SK-N-SH treated with all-trans-retinoic acid at 6 μM for 48 hours (cell line): ENCODE results near the gene TMPRSS11E.
"Not testable (repeated sequence)": the region's sequence is repeated elsewhere in the genome, so short reads cannot be mapped to it uniquely, and the experiment has no call there.

Source experiments
- ATAC-seq: fragments of 200-7000 bp; cut with Tn5 transposase; 3 replicates; pipeline ENCODE4 v1.9.1; 2020; ENCODE audit warnings: mild to moderate bottlenecking, moderate library complexity
- BACH2 ChIP-seq: fragments of 250-450 bp; sonication (Bioruptor Pico); IDR thresholded peaks from 2 replicates; pipeline ENCODE4 v1.9.0; 2021; ENCODE audit warnings: mild to moderate bottlenecking, borderline replicate concordance
- CREB5 ChIP-seq: fragments of 250-450 bp; sonication (Bioruptor Pico); IDR thresholded peaks from 2 replicates; pipeline ENCODE4 v1.5.1; 2020; ENCODE audit warnings: low read depth, mild to moderate bottlenecking, moderate library complexity
- CSDC2 ChIP-seq: fragments of 250-450 bp; sonication (Bioruptor Pico); IDR thresholded peaks from 2 replicates; pipeline ENCODE4 v1.5.0; 2020; ENCODE audit warnings: mild to moderate bottlenecking, moderate library complexity
- ESRRG ChIP-seq: fragments of 250-450 bp; sonication (Bioruptor Pico); IDR thresholded peaks from 2 replicates; pipeline ENCODE4 v1.6.1; 2021; ENCODE audit warnings: mild to moderate bottlenecking
- GLIS3 ChIP-seq: fragments of 250-450 bp; sonication (Bioruptor Pico); IDR thresholded peaks from 2 replicates; pipeline ENCODE4 v1.5.0; 2020; ENCODE audit warnings: mild to moderate bottlenecking, moderate library complexity
- ISL1 ChIP-seq: fragments of 250-450 bp; sonication (Bioruptor Pico); IDR thresholded peaks from 2 replicates; pipeline ENCODE4 v2.1.2; 2022; ENCODE audit warnings: mild to moderate bottlenecking, moderate library complexity
- OSR1 ChIP-seq: fragments of 250-450 bp; sonication (Bioruptor Pico); IDR thresholded peaks from 2 replicates; pipeline ENCODE4 v1.8.0; 2022; ENCODE audit warnings: moderate library complexity, mild to moderate bottlenecking, inconsistent platforms
- PATZ1 ChIP-seq: fragments of 250-450 bp; sonication (Bioruptor Pico); IDR thresholded peaks from 2 replicates; pipeline ENCODE4 v1.8.0; 2020; ENCODE audit warnings: mild to moderate bottlenecking, moderate library complexity, borderline replicate concordance
- PPARA ChIP-seq: fragments of 250-450 bp; sonication (Bioruptor Pico); IDR thresholded peaks from 2 replicates; pipeline ENCODE4 v1.5.0; 2020; ENCODE audit warnings: mild to moderate bottlenecking, borderline replicate concordance
- RARB ChIP-seq: fragments of 250-450 bp; sonication (Bioruptor Pico); IDR thresholded peaks from 2 replicates; pipeline ENCODE4 v1.8.0; 2021; ENCODE audit warnings: mild to moderate bottlenecking, moderate library complexity
- SNAI2 ChIP-seq: fragments of 250-450 bp; sonication (Bioruptor Pico); IDR thresholded peaks from 2 replicates; pipeline ENCODE4 v1.5.0; 2020; ENCODE audit warnings: mild to moderate bottlenecking, moderate library complexity
- TCF4 ChIP-seq: fragments of 250-450 bp; sonication (Bioruptor Pico); IDR thresholded peaks from 2 replicates; pipeline ENCODE4 v1.8.0; 2021; ENCODE audit warnings: mild to moderate bottlenecking, moderate library complexity, borderline replicate concordance
- TOX ChIP-seq: fragments of 250-450 bp; sonication (Bioruptor Pico); IDR thresholded peaks from 2 replicates; pipeline ENCODE4 v1.8.0; 2021; ENCODE audit warnings: mild to moderate bottlenecking, moderate library complexity, borderline replicate concordance
- TSHZ2 ChIP-seq: fragments of 250-450 bp; sonication (Bioruptor Pico); IDR thresholded peaks from 2 replicates; pipeline ENCODE4 v1.5.0; 2020; ENCODE audit warnings: mild to moderate bottlenecking, moderate library complexity
- ZFP3 ChIP-seq: fragments of 250-450 bp; sonication (Bioruptor Pico); IDR thresholded peaks from 2 replicates; pipeline ENCODE4 v1.5.0; 2020; ENCODE audit warnings: mild to moderate bottlenecking, moderate library complexity
- ZNF70 ChIP-seq: fragments of 450-650 bp; formaldehyde crosslinking; IDR thresholded peaks from 2 replicates; pipeline ENCODE4 v1.5.0; 2020; ENCODE audit warnings: mild to moderate bottlenecking, moderate library complexity
- ZNF8 ChIP-seq: fragments of 450-650 bp; formaldehyde crosslinking; IDR thresholded peaks from 2 replicates; pipeline ENCODE4 v1.5.0; 2020; ENCODE audit warnings: mild to moderate bottlenecking, moderate library complexity

The TMPRSS11E gene

GRCh38 chr4:68410149-68410548 is 37.1 kb upstream of the TMPRSS11E start:
- no peak for ATAC-seq
- TF ChIP-seq RARB (no peak), SNAI2 (CRISPR knock-in tag) (no peak), TSHZ2 (CRISPR knock-in tag) (no peak), ZNF70 (no peak), ISL1 (CRISPR knock-in tag) (no peak), ZNF8 (CRISPR knock-in tag) (no peak), OSR1 (CRISPR knock-in tag) (no peak), ZFP3 (CRISPR knock-in tag) (no peak), CREB5 (CRISPR knock-in tag) (no peak), TCF4 (CRISPR knock-in tag) (no peak), PPARA (no peak), PATZ1 (CRISPR knock-in tag) (no peak)

GRCh38 chr4:68410643-68411042 is 36.6 kb upstream of the TMPRSS11E start:
- ATAC-seq: no peak
- TF ChIP-seq PPARA (no peak), BACH2 (CRISPR knock-in tag) (no peak), ZNF8 (CRISPR knock-in tag) (no peak), TSHZ2 (CRISPR knock-in tag) (no peak), CSDC2 (CRISPR knock-in tag) (no peak), PATZ1 (CRISPR knock-in tag) (no peak), GLIS3 (CRISPR knock-in tag) (no peak), TCF4 (CRISPR knock-in tag) (no peak), ESRRG (CRISPR knock-in tag) (no peak), TOX (CRISPR knock-in tag) (no peak), SNAI2 (CRISPR knock-in tag) (no peak)

GRCh38 chr4:68412031-68412430 is 35.2 kb upstream of the TMPRSS11E start:
- ATAC-seq: not testable (repeated sequence)

- TF ChIP-seq CSDC2 (CRISPR knock-in tag): no peak
- TF ChIP-seq ESRRG (CRISPR knock-in tag): no peak
- no peak for TF ChIP-seq ISL1 (CRISPR knock-in tag)
- TF ChIP-seq ZNF8 (CRISPR knock-in tag): no peak
- TF ChIP-seq SNAI2 (CRISPR knock-in tag): no peak
- no peak for ATAC-seq
These were observed 30.7 kb upstream of the TMPRSS11E start for GRCh38 chr4:68416591-68416990.
